SK-N-SH (cell line): ENCODE measurements around the gene ZSCAN22.

ENCODE experiments used
- EZH2phosphoT487 ChIP-seq: fragments of 200-600 bp; sonication (generic); IDR thresholded peaks from 2 replicates; pipeline ENCODE4 v1.6.1; 2017; ENCODE audit warnings: low read depth, mixed run types, mild to moderate bottlenecking, antibody characterized with exemption, moderate library complexity, borderline replicate concordance
- RAD21 ChIP-seq: IDR thresholded peaks from 2 replicates; pipeline ENCODE4 v1.6.1; 2012; ENCODE audit warnings: mild to moderate bottlenecking, low read length
- TF ChIP-seq, protein P1 (sequence below): fragments of 200-600 bp; sonication (generic); IDR thresholded peaks from 2 replicates; pipeline ENCODE4 v1.6.1; 2017; ENCODE audit warnings: antibody characterized with exemption, mild to moderate bottlenecking, moderate library complexity

DNA sequence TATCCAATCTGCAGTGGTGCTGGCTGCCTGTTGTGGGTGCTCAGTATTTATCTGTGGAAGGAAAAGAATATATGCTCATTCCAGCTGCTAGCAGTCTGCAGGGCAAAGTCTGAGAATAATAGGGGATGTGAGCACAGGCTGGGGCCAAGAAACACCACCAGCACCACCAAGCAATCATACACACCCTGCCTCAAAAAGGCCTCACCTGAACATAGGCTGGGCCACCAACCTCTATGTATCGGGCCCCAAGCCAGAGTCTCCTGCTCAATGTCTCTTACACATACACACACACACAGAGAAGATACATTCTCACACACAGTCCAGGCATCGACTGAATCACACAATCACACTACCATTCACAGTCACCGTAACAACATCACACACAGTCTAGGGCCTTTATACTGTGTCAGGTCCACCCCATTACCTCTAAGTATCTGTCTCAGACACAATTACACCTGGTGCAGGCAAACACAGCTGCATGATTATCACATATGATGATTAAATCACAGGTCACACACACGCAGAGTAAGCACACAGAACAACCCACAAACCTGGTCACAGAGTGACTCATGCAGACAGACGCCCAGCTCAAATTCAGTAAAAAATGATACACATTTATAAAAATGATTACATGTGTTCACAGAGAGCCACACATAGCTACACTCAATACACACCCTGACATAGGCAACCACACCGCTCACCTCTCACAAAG is 1.3 kb upstream of the ZSCAN22 start:
- TF ChIP-seq, protein P1, sequence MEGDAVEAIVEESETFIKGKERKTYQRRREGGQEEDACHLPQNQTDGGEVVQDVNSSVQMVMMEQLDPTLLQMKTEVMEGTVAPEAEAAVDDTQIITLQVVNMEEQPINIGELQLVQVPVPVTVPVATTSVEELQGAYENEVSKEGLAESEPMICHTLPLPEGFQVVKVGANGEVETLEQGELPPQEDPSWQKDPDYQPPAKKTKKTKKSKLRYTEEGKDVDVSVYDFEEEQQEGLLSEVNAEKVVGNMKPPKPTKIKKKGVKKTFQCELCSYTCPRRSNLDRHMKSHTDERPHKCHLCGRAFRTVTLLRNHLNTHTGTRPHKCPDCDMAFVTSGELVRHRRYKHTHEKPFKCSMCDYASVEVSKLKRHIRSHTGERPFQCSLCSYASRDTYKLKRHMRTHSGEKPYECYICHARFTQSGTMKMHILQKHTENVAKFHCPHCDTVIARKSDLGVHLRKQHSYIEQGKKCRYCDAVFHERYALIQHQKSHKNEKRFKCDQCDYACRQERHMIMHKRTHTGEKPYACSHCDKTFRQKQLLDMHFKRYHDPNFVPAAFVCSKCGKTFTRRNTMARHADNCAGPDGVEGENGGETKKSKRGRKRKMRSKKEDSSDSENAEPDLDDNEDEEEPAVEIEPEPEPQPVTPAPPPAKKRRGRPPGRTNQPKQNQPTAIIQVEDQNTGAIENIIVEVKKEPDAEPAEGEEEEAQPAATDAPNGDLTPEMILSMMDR = no peak
- TF ChIP-seq RAD21 (no peak), EZH2phosphoT487 (no peak)
